Endothelial cell of umbilical vein (primary cell): ENCODE measurements around the gene TENM4.

ENCODE experiments used
- POLR2AphosphoS5 ChIP-seq: IDR thresholded peaks from 2 replicates; pipeline ENCODE4 v1.6.1; 2012; ENCODE audit warnings: low read depth, mild to moderate bottlenecking, control low read depth, low read length, moderate library complexity; ENCODE audit not compliant: insufficient read depth
- TF ChIP-seq, protein P1 (sequence below), 2 donors: IDR thresholded peaks; 1 replicate in 1 of 2; 2 replicates in 1 of 2; pipeline ENCODE4 v1.5.1; 2011; ENCODE audit warnings: low read length in 2 of 2, mild to moderate bottlenecking in 2 of 2, moderate library complexity in 2 of 2, control low read depth in 1 of 2, inconsistent platforms in 1 of 2, low read depth in 1 of 2; ENCODE audit not compliant: insufficient read depth in 1 of 2; ENCODE audit errors: extremely low read depth in 1 of 2

DNA sequence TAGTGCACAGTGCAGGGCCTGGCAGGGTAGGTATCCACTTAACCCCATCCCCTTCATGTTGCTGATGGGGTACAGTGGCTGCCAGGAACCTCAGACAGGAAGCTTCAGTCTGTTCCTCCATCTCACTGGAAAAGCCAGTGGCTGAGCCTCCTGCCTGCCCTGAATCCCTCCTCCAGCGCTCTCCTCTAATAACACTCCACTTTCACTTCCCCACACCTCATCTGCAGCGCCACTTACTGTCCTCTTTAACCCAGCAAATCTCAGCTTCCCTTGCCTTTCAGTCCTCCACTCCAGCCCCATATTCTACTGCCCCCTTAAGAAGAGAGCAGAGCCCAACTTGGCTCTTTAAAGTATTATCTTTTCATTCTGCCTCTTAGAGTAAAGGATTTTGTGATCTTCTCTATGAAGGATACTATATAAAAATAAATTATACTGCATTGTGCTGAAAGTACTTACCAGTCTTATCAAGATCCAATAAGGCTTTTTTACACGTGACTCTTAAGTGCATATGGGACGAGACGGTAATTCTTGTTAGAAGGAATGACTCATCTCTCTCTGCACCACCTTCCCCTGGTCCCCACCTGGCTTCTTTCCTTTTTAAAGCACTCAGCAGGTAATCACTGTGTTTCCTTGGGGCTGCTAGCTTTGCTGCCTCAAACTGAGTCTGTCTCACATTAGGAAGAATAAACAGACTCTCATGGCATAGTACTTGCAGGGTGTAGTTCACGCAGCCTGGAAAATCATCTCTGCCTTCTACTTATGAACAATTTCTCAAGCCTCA is 628.1 kb downstream of the TENM4 start:
- no peak for TF ChIP-seq POLR2AphosphoS5
- TF ChIP-seq, protein P1, sequence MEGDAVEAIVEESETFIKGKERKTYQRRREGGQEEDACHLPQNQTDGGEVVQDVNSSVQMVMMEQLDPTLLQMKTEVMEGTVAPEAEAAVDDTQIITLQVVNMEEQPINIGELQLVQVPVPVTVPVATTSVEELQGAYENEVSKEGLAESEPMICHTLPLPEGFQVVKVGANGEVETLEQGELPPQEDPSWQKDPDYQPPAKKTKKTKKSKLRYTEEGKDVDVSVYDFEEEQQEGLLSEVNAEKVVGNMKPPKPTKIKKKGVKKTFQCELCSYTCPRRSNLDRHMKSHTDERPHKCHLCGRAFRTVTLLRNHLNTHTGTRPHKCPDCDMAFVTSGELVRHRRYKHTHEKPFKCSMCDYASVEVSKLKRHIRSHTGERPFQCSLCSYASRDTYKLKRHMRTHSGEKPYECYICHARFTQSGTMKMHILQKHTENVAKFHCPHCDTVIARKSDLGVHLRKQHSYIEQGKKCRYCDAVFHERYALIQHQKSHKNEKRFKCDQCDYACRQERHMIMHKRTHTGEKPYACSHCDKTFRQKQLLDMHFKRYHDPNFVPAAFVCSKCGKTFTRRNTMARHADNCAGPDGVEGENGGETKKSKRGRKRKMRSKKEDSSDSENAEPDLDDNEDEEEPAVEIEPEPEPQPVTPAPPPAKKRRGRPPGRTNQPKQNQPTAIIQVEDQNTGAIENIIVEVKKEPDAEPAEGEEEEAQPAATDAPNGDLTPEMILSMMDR (IDR thresholded peaks at IDR 0.05; ENCODE audit: extremely low read depth in 1 of 2, insufficient read depth in 1 of 2, low read depth in 1 of 2, low read length in 2 of 2) = no peak
